ENCODE results near the gene ANO7.

ANO7 gene

GRCh38 chr2:241248897-241249296, 60.4 kb downstream of the ANO7 start:
- peaks cover 97% of the 10 kb centered on the region for H3K36me3 ChIP-seq (ENCODE audit: control insufficient read depth, low read depth, low read length)
- H3K9me3 ChIP-seq (ENCODE audit: control insufficient read depth, low read depth, low read length) = no peaks in the 10 kb centered on the region

GRCh38 chr2:241249654-241250053, 61.2 kb downstream of the ANO7 start:
- no peak overlapping the region for H3K27ac ChIP-seq (ENCODE audit: low read length)
- H3K36me3 ChIP-seq (ENCODE audit: control insufficient read depth, low read depth, low read length) = peaks cover 94% of the 10 kb centered on the region
- H3K9ac ChIP-seq (ENCODE audit: low read length) = no peak overlapping the region

More at GRCh38 chr2:241248897-241249296, 60.4 kb downstream of the ANO7 start:
- Histone ChIP-seq H3K27me3 (ENCODE audit: control insufficient read depth, insufficient read depth, low read length) (no peaks in the 10 kb centered on the region), H3K4me1 (ENCODE audit: control insufficient read depth, low read depth, low read length) (no peaks in the 10 kb centered on the region), H3K9ac (ENCODE audit: low read length) (no peak overlapping the region), H3K4me3 (ENCODE audit: low read length) (no peak overlapping the region), H3K27ac (ENCODE audit: low read length) (no peak overlapping the region)

DNA sequence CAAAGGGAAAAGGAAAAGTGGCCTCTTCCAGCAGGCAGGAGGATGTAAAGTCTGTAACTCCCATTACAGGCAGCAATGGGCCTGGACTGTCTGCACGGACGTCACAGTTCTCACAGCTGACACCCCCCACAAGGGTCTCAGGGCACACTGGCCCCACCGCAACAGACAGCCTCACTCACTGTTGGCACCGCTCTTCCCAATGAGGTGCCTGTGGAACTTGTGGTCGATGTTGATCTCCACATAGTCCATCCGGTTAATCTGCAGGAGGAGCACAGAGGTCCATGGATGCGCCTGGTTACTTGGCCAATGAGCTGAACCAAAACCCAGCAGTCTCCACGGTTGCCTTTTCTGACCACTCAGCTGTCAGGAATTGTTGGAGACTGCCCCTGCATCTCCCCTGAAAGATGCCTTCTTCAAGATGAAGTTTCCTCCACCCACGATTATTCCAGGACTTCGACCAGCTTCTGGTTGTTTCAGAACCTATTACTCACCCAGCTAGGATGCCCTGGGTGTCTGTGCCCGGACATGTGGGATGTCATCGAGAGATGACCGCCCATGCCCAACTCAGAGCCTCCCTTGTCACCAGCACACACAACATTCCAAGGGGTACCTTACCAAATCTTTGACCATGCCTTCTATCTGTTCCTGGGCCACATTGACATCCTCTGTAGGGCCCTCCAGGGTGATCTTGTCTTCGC, 64.5 kb downstream of the ANO7 start:
- no peak overlapping the region for H3K27ac ChIP-seq (ENCODE audit: low read length)
- no peak overlapping the region for H3K4me3 ChIP-seq (ENCODE audit: low read length)
- no peaks in the 10 kb centered on the region for H3K9me3 ChIP-seq (ENCODE audit: control insufficient read depth, low read depth, low read length)
- H3K36me3 ChIP-seq (ENCODE audit: control insufficient read depth, low read depth, low read length) = peaks cover 89% of the 10 kb centered on the region
- H3K9ac ChIP-seq (ENCODE audit: low read length) = no peak overlapping the region
- H3K4me1 ChIP-seq (ENCODE audit: control insufficient read depth, low read depth, low read length) = no peaks in the 10 kb centered on the region
- no peaks in the 10 kb centered on the region for H3K27me3 ChIP-seq (ENCODE audit: control insufficient read depth, insufficient read depth, low read length)

More at GRCh38 chr2:241249654-241250053, 61.2 kb downstream of the ANO7 start:
- Histone ChIP-seq H3K4me3 (ENCODE audit: low read length) (no peak overlapping the region), H3K9me3 (ENCODE audit: control insufficient read depth, low read depth, low read length) (no peaks in the 10 kb centered on the region), H3K27me3 (ENCODE audit: control insufficient read depth, insufficient read depth, low read length) (no peaks in the 10 kb centered on the region), H3K4me1 (ENCODE audit: control insufficient read depth, low read depth, low read length) (no peaks in the 10 kb centered on the region)

DNA sequence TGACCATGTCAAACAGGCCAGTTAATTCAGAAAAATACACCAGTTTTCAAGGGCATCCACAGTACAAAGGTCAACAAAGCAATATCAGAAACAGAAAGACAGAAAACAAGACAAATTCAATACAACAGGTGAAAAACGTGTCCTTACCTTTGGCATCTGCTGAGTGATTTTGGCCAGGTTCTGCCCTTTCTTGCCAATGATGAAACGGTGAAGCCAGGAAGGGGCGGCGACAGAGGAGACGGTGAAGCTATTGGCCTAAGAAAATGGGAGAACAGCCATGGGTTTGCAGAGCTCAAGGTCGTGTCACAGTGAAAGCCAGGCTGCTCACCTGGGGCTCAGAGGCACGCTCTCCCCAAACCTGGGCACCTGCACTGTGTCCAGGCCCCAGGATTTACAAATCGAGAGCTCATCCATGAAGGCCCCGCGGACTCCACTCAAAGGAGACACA, 66.5 kb downstream of the ANO7 start:
- peaks cover 73% of the 10 kb centered on the region for H3K36me3 ChIP-seq (ENCODE audit: control insufficient read depth, low read depth, low read length)
- no peaks in the 10 kb centered on the region for H3K27me3 ChIP-seq (ENCODE audit: control insufficient read depth, insufficient read depth, low read length)
- H3K4me3 ChIP-seq (ENCODE audit: low read length) = no peak overlapping the region
- H3K4me1 ChIP-seq (ENCODE audit: control insufficient read depth, low read depth, low read length) = no peaks in the 10 kb centered on the region
- no peak overlapping the region for H3K27ac ChIP-seq (ENCODE audit: low read length)
- H3K9ac ChIP-seq (ENCODE audit: low read length) = no peak overlapping the region
- no peaks in the 10 kb centered on the region for H3K9me3 ChIP-seq (ENCODE audit: control insufficient read depth, low read depth, low read length)

- no peaks in the 10 kb centered on the region for H3K27me3 ChIP-seq (ENCODE audit: control insufficient read depth, insufficient read depth, low read length)
- H3K4me3 ChIP-seq (ENCODE audit: low read length) = no peak overlapping the region
- H3K27ac ChIP-seq (ENCODE audit: low read length) = no peak overlapping the region
- no peaks in the 10 kb centered on the region for H3K9me3 ChIP-seq (ENCODE audit: control insufficient read depth, low read depth, low read length)
- H3K36me3 ChIP-seq (ENCODE audit: control insufficient read depth, low read depth, low read length) = peaks cover 71% of the 10 kb centered on the region
- H3K4me1 ChIP-seq (ENCODE audit: control insufficient read depth, low read depth, low read length) = no peaks in the 10 kb centered on the region
- H3K9ac ChIP-seq (ENCODE audit: low read length) = no peak overlapping the region
Measured at GRCh38 chr2:241255542-241256167, 67.2 kb downstream of the ANO7 start.

DNA sequence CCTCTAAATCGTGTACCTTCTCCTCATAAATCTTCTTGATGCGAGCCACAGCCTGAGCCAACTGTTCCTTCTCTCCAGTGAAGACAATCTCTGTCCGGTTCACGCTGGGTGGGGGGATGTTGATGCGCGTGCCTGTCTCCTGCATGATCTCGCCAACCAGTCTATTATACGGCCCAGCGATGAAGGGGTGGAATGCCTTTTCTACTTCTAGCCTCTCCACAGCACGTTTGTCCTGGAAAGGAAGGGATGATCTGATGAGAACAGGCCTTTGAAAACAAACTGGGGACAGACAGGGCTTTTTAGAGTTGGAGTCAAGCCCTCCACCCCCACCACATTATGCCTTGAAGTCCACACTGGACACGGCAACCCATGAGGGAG, 67.7 kb downstream of the ANO7 start:
- Histone ChIP-seq H3K4me1 (ENCODE audit: control insufficient read depth, low read depth, low read length) (no peaks in the 10 kb centered on the region), H3K27me3 (ENCODE audit: control insufficient read depth, insufficient read depth, low read length) (no peaks in the 10 kb centered on the region), H3K9ac (ENCODE audit: low read length) (no peak overlapping the region), H3K27ac (ENCODE audit: low read length) (no peak overlapping the region), H3K36me3 (ENCODE audit: control insufficient read depth, low read depth, low read length) (peaks cover 71% of the 10 kb centered on the region), H3K4me3 (ENCODE audit: low read length) (no peak overlapping the region), H3K9me3 (ENCODE audit: control insufficient read depth, low read depth, low read length) (no peaks in the 10 kb centered on the region)

DNA sequence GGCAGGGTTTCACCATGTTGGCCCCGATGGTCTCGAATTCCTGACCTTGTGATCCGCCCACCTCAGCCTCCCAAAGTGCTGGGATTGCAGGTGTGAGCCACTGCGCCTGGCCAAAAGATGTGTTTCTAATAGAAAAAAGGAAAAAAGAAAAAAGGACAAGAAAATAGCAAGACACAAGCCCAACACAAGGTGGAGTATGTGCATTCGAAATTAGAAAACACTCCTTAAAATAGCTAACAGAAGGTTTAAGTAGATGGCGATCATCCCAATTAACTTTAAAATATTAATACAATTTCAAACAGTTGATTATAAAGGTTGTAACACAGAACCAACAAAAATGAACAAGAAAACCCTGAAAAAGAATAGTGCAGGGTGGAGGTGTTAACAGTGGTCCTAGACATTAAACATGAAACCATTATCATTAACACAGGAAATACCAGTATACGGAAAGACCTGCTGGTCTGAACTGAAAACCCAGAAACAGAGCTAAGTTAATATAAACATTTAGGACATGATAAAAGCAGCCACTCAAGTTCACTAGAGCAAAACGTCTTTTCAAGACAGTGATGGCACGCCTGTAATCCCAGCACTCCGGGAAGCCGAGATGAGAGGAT, 69.0 kb downstream of the ANO7 start:
- no peak overlapping the region for H3K4me3 ChIP-seq (ENCODE audit: low read length)
- H3K27ac ChIP-seq (ENCODE audit: low read length) = no peak overlapping the region
- no peaks in the 10 kb centered on the region for H3K9me3 ChIP-seq (ENCODE audit: control insufficient read depth, low read depth, low read length)
- H3K27me3 ChIP-seq (ENCODE audit: control insufficient read depth, insufficient read depth, low read length) = no peaks in the 10 kb centered on the region
- H3K36me3 ChIP-seq (ENCODE audit: control insufficient read depth, low read depth, low read length) = peaks cover 72% of the 10 kb centered on the region
- H3K4me1 ChIP-seq (ENCODE audit: control insufficient read depth, low read depth, low read length) = no peaks in the 10 kb centered on the region
- no peak overlapping the region for H3K9ac ChIP-seq (ENCODE audit: low read length)

- Histone ChIP-seq H3K4me3 (ENCODE audit: low read length) (no peak overlapping the region), H3K9ac (ENCODE audit: low read length) (no peak overlapping the region), H3K9me3 (ENCODE audit: control insufficient read depth, low read depth, low read length) (no peaks in the 10 kb centered on the region), H3K36me3 (ENCODE audit: control insufficient read depth, low read depth, low read length) (peaks cover 72% of the 10 kb centered on the region), H3K4me1 (ENCODE audit: control insufficient read depth, low read depth, low read length) (no peaks in the 10 kb centered on the region), H3K27me3 (ENCODE audit: control insufficient read depth, insufficient read depth, low read length) (no peaks in the 10 kb centered on the region), H3K27ac (ENCODE audit: low read length) (no peak overlapping the region)
Measured at GRCh38 chr2:241258505-241259280, 70.2 kb downstream of the ANO7 start.

GRCh38 chr2:241260911-241261310, 72.4 kb downstream of the ANO7 start:
- Histone ChIP-seq H3K27me3 (ENCODE audit: control insufficient read depth, insufficient read depth, low read length) (no peaks in the 10 kb centered on the region), H3K9ac (ENCODE audit: low read length) (no peak overlapping the region), H3K4me1 (ENCODE audit: control insufficient read depth, low read depth, low read length) (no peaks in the 10 kb centered on the region), H3K27ac (ENCODE audit: low read length) (no peak overlapping the region), H3K9me3 (ENCODE audit: control insufficient read depth, low read depth, low read length) (no peaks in the 10 kb centered on the region), H3K4me3 (ENCODE audit: low read length) (no peak overlapping the region), H3K36me3 (ENCODE audit: control insufficient read depth, low read depth, low read length) (peaks cover 60% of the 10 kb centered on the region)

DNA sequence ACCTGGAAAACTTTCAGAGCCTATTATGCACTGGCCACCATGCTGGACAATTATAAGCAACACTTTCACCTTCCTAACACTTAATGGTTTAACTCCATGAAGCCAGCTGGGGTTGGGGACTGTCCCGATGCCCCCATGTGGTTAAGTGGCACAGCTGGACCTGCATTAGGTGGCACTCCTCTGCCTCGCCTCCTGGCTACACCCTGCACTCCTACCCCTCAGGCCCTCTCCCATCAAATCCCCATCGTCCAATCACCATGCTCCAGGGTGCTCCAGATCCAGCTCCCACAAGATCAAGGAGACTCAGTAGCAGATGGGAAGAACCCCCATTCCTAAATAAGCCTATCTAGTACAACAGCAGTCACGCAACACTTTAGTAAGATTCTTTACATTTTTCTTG, 73.2 kb downstream of the ANO7 start:
- Histone ChIP-seq H3K27ac (ENCODE audit: low read length) (no peak overlapping the region), H3K9ac (ENCODE audit: low read length) (no peak overlapping the region), H3K27me3 (ENCODE audit: control insufficient read depth, insufficient read depth, low read length) (no peaks in the 10 kb centered on the region), H3K4me1 (ENCODE audit: control insufficient read depth, low read depth, low read length) (no peaks in the 10 kb centered on the region), H3K4me3 (ENCODE audit: low read length) (no peak overlapping the region), H3K36me3 (ENCODE audit: control insufficient read depth, low read depth, low read length) (peaks cover 60% of the 10 kb centered on the region), H3K9me3 (ENCODE audit: control insufficient read depth, low read depth, low read length) (no peaks in the 10 kb centered on the region)

GRCh38 chr2:241263061-241263460, 74.6 kb downstream of the ANO7 start:
- Histone ChIP-seq H3K9ac (ENCODE audit: low read length) (no peak overlapping the region), H3K36me3 (ENCODE audit: control insufficient read depth, low read depth, low read length) (peaks cover 52% of the 10 kb centered on the region)

More at GRCh38 chr2:241263061-241263460, 74.6 kb downstream of the ANO7 start:
- Histone ChIP-seq H3K4me3 (ENCODE audit: low read length) (no peak overlapping the region), H3K9me3 (ENCODE audit: control insufficient read depth, low read depth, low read length) (no peaks in the 10 kb centered on the region), H3K27ac (ENCODE audit: low read length) (no peak overlapping the region), H3K4me1 (ENCODE audit: control insufficient read depth, low read depth, low read length) (no peaks in the 10 kb centered on the region), H3K27me3 (ENCODE audit: control insufficient read depth, insufficient read depth, low read length) (no peaks in the 10 kb centered on the region)
